Measurements from ENCODE around the gene VSIG8. TPM values are rescaled to one million over a fixed set of nuclear protein-coding genes. Genes with fewer than 3 reads are reported as not detected.

VSIG8 gene
- total and polyA plus RNA-seq, 4 donors = 0.08 TPM; not detected in 3

GRCh38 chr1:159911326-159912070 lies 49.0 kb upstream of the VSIG8 start:
- DNase-seq (ENCODE audit: low spot score) = no peak
- TF ChIP-seq FOXA1 (IDR thresholded peaks at IDR 0.05) (no peak), HNF4A (conservative IDR thresholded peaks at IDR 0.05) (no peak), HNF4G (IDR thresholded peaks at IDR 0.05) (no peak), REST (IDR thresholded peaks at IDR 0.05) (no peak), ATF3 (IDR thresholded peaks at IDR 0.05) (no peak)
- peak overlapping the region; percentile 25 for H3K27ac ChIP-seq (ENCODE audit: low read depth in 1 of 2, low read length in 2 of 2)
- peaks cover 0 to 2% (median 0%) of the 10 kb centered on the region in 4 donors for H3K36me3 ChIP-seq (ENCODE audit: control insufficient read depth in 4 of 4, insufficient read depth in 3 of 4, low read depth in 1 of 4, low read length in 3 of 4)
- no peak overlapping the region for H3K4me3 ChIP-seq (ENCODE audit: low read depth in 1 of 3, low read length in 3 of 3)
- 84% methylated on average over 6 of the region's 6 CpGs for WGBS
- H3K4me1 ChIP-seq (ENCODE audit: control insufficient read depth in 4 of 4, insufficient read depth in 4 of 4, low read length in 3 of 4) = peaks cover 0 to 3% (median 0%) of the 10 kb centered on the region in 4 donors
- no peaks in the 10 kb centered on the region for H3K9me3 ChIP-seq (ENCODE audit: control insufficient read depth in 4 of 4, low read length in 3 of 4)
- H3K9ac ChIP-seq (ENCODE audit: low read depth in 1 of 2, low read length in 2 of 2) = no peak overlapping the region
- no peaks in the 10 kb centered on the region for H3K27me3 ChIP-seq (ENCODE audit: control insufficient read depth in 4 of 4, insufficient read depth in 4 of 4, low read length in 3 of 4)

- Histone ChIP-seq H3K36me3 (ENCODE audit: control insufficient read depth in 4 of 4, insufficient read depth in 3 of 4, low read depth in 1 of 4, low read length in 3 of 4) (no peaks in the 10 kb centered on the region), H3K9ac (ENCODE audit: low read depth in 1 of 2, low read length in 2 of 2) (no peak overlapping the region), H3K4me3 (ENCODE audit: low read depth in 1 of 3, low read length in 3 of 3) (no peak overlapping the region), H3K27me3 (ENCODE audit: control insufficient read depth in 4 of 4, insufficient read depth in 4 of 4, low read length in 3 of 4) (no peaks in the 10 kb centered on the region), H3K27ac (ENCODE audit: low read depth in 1 of 2, low read length in 2 of 2) (no peak overlapping the region), H3K9me3 (ENCODE audit: control insufficient read depth in 4 of 4, low read length in 3 of 4) (no peaks in the 10 kb centered on the region), H3K4me1 (ENCODE audit: control insufficient read depth in 4 of 4, insufficient read depth in 4 of 4, low read length in 3 of 4) (no peaks in the 10 kb centered on the region)
- DNase-seq (ENCODE audit: low spot score) = no peak
- WGBS = 83% methylated on average over 9 of the region's 9 CpGs
- TF ChIP-seq EGR1 (IDR thresholded peaks at IDR 0.05; ENCODE audit: low read depth in 2 of 2) (no peak), MAX (IDR thresholded peaks at IDR 0.05) (no peak), FOXA2 (IDR thresholded peaks at IDR 0.05) (no peak), FOXA1 (IDR thresholded peaks at IDR 0.05) (no peak), ATF3 (IDR thresholded peaks at IDR 0.05) (no peak)
Measured at GRCh38 chr1:159908031-159908940, 45.8 kb upstream of the VSIG8 start.

- no peak overlapping the region for H3K4me3 ChIP-seq (ENCODE audit: low read depth in 1 of 3, low read length in 3 of 3)
- WGBS = 90% methylated on average over 1 of the region's 1 CpG
Measured at GRCh38 chr1:159906960-159907359, 44.5 kb upstream of the VSIG8 start.

More at GRCh38 chr1:159906960-159907359, 44.5 kb upstream of the VSIG8 start:
- no peaks in the 10 kb centered on the region for H3K4me1 ChIP-seq (ENCODE audit: control insufficient read depth in 4 of 4, insufficient read depth in 4 of 4, low read length in 3 of 4)
- no peak overlapping the region for H3K27ac ChIP-seq (ENCODE audit: low read depth in 1 of 2, low read length in 2 of 2)
- H3K27me3 ChIP-seq (ENCODE audit: control insufficient read depth in 4 of 4, insufficient read depth in 4 of 4, low read length in 3 of 4) = no peaks in the 10 kb centered on the region
- DNase-seq (ENCODE audit: low spot score) = no peak
- no peak overlapping the region for H3K9ac ChIP-seq (ENCODE audit: low read depth in 1 of 2, low read length in 2 of 2)
- H3K9me3 ChIP-seq (ENCODE audit: control insufficient read depth in 4 of 4, low read length in 3 of 4) = no peaks in the 10 kb centered on the region
- no peaks in the 10 kb centered on the region for H3K36me3 ChIP-seq (ENCODE audit: control insufficient read depth in 4 of 4, insufficient read depth in 3 of 4, low read depth in 1 of 4, low read length in 3 of 4)
- TF ChIP-seq JUND (IDR thresholded peaks at IDR 0.05) = no peak
- TF ChIP-seq HNF4A (conservative IDR thresholded peaks at IDR 0.05) = no peak
- no peak for TF ChIP-seq ZBTB33 (IDR thresholded peaks at IDR 0.05)
- no peak for TF ChIP-seq NR2F2 (IDR thresholded peaks at IDR 0.05)
- no peak for TF ChIP-seq EGR1 (IDR thresholded peaks at IDR 0.05; ENCODE audit: low read depth in 2 of 2)
- TF ChIP-seq TAF1 (conservative IDR thresholded peaks at IDR 0.05) = no peak
- no peak for TF ChIP-seq FOXA2 (IDR thresholded peaks at IDR 0.05)
- no peak for TF ChIP-seq REST (IDR thresholded peaks at IDR 0.05)
- no peak for TF ChIP-seq RAD21 (IDR thresholded peaks at IDR 0.05)

Measured in liver (tissue), 9 donors.